HS-27A (cell line): ENCODE results near the gene METTL2B.

Experiments
- DNase-seq: peaks from one replicate; pipeline ENCODE4 v3.0.0-alpha.2; 2012; ENCODE audit warnings: low read depth, missing footprints

Gene METTL2B, protein sequence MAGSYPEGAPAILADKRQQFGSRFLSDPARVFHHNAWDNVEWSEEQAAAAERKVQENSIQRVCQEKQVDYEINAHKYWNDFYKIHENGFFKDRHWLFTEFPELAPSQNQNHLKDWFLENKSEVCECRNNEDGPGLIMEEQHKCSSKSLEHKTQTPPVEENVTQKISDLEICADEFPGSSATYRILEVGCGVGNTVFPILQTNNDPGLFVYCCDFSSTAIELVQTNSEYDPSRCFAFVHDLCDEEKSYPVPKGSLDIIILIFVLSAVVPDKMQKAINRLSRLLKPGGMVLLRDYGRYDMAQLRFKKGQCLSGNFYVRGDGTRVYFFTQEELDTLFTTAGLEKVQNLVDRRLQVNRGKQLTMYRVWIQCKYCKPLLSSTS

DNA sequence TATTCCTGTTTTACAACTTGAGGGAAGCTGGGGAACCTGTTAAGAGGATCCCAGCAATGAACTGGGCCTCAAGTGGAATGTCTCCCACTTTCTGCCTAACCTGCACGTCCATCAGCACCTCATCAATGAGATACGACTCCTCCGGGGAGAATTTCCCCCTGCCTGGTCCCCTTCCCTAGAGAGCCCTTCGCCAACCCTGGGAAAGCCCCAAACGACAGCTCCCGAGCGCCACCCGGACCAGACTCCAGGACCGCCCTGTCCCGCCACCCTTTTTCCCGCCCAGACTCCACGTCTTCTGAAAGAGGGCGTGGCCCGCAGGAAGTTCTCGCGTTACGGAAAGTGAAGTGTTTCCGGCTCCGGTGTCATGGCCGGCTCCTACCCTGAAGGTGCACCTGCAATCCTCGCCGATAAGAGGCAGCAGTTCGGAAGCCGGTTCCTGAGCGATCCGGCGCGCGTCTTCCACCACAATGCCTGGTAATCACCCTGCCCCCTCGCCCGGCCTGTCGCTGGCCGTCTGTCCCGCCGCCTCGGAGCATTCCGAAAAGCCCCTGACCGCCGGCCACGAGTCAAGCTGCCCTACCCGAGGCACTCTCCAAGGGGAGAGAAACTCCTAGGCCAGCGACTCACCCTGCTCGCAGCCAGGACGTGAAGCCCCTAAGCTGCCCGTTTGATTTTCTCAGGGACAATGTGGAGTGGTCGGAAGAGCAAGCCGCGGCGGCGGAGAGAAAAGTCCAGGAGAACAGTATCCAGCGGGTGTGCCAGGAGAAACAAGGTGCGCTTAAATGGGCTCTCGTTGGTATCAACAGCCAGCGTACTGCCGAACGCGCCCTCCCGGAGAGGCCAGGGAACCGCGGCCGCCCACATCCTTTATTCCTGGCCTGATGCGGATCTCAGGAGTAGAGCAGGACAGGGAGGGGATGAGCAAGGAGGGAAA, at the start of gene METTL2B:
Gene METTL2B (plus strand): TSS at position 347 of the 934 bp plus-strand sequence. CDS start 18 bp downstream, at position 365.
- peak; percentile 62 for DNase-seq

DNA sequence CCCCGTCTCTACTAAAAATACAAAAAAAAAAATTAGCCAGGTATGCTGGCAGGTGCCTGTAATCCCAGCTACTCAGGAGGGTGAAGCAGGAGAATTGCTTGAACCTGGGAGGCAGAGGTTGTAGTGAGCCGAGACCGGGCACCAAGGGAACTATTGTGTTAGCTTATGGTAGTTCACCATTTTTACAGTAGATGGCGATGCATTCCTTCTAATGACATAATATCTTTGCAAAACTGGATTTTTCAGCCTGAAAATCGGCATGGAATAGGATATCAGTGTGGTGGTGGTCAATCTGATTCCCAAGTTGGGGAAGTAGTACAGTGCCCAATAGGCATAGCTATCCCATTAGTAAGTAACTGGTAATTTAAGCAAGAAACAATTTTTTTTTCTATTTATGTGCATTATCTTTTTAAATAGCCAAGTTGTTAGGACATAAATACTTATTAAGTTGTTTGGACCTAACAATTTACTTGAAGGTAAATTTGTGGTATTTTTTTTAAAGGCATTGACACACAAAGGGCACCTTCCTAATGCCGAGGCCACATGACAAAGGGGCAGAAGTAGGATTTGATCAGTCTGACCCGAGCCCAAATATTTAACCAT, 49.2 kb upstream of the METTL2B start:
- no peak for DNase-seq

DNA sequence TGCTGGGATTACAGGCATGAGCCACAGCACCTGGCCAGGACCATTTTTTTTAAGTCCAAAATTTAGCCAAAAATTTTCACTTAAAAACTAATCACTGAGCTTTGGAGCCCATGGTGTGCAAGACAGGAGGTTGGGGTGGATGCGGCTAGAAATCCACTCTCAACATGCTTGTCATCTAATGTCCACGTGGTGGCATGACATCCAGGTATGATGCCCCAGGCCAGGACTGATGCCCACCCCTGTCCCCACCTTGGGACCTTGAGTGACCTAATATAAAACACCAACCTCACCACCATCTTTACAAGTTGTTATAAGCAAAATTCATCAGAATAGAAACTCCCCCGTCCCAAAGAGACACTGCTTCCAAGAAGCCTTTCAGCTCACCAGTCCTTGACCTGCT, 46.3 kb upstream of the METTL2B start:
- DNase-seq = no peak

DNA sequence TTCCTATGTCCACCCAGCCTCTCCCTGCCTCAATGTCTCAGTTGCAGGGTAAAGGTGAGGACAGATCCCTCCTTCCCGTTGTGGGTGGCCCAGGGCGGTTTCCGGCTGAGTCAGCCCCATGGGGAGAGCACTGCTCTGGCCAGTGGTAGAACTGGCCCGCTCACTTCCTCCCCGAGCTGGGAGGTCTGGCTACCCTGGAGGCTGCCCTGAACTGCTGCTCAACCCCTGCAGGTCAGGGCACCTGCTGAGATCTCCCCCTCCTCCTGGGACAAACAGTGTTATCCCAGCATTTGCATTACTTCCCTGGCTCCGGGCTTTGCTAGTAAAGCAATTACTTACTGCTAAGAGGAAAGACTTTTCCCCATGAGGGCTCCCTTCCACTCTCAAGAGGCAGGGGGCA, 45.3 kb upstream of the METTL2B start:
- DNase-seq = no peak

DNA sequence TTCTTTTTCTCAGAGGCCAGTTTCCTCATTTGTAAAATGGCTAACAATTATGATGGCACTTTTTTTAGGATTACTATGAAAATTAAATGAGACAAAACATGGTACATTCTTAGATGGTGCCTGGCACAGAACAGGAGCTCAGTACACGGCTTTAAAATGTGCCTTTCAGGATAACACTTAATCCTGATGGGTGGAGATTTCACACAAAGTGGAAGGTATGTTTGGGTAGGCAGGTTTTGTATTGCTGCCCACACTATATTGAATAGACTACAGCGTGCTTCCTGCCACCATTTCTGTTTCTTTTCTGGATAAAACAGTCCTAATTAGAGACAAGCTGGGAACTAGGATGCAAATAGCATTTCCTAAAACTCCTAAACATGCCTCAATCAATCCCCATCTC, 44.8 kb upstream of the METTL2B start:
- DNase-seq = no peak

DNA sequence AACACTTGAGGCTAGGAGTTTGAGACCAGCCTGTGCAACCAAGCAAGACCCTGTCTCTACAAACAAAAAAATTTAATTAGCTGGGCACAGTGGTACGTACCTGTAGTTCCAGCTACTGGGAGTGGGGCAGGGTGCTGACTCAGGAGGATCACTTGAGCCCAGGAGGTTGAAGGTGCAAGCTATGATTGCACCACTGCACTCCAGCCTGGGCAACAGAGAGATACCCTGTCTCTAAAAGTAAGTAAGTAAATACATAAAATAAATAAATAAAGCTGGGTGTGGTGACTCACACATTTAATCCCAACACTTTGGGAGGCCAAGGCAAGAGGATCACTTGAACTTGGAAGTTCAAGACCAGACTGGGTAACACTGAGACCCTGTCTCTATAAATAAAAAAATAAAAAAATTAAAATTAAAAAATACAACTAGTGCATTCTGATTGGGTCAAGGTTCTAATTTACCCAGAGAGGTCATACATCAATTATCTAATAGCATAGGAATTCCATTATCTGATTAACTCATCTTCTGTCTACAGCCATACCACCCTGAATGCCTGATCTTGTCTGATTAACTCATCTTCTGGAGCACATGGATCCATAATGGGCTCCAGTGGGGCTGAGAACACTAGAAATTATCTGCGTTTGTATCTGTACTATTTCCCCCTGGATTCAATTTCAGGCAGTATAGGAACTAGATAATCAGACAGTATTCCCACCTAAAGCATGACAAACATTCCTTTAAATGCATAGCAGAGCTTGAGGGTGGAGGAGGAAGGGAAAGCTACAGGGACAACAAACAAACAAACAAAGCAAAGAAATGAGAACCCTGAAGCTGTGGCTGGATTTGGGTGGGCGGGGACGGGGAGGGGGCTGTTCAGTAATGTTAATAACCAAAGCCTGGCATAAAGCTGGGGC, 41.9 kb upstream of the METTL2B start:
- no peak for DNase-seq

DNA sequence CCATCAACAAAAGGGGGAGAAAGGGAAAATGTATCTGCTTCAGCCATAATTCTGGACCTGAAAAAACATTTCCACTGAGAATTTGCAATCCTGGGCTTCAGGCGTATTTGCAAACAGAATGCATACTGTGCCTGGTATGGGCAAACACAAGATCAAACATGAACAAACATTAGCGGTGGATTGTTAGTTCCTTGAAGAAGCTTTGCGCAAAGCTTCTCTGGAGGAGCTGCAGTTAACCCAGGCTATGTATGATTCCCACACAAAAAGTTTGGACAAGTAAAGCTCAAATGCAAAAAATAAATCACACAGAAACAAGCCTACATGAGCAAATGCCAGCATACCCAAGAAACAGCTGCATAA, 41.2 kb upstream of the METTL2B start:
- no peak for DNase-seq

DNA sequence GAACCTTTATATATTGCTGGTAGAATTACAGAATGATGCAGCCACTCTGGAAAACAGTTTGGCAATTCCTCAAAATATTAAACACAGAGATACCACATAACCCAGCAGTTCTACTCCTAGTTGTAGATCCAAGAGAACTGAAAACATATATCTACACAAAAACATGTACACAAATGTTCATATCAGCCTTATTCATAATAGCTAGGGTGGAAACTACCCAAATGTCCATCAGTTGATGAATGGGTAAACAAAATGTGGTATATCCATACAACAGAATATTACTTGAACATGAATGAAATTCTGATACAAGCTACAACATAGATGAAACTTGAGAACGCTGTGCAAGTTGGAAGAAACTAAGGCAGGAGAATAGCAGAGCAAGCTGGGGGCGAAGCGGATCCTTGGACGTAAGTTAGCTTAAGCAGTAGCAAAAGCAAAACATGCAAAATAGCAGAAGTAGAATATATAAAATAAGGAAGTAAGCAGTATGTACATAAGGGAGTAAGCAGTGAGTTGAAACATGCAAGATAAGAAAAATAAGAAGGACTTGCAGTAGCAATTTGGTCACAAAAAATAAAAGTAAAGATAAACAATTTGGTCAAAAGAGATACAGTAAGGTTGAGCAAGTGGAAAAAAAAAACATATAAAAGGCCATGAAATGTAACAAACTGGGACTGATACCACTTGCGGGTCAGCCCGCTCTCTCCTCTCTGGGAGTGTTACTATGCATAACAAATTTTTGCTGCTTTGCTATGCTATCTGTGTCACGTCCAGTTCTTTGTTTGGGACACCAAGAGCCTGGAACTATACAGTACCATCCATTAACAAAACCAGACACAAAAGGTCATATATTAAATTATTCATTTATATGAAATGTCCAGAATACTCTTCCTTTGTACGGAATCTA, 38.9 kb upstream of the METTL2B start:
- no peak for DNase-seq

DNA sequence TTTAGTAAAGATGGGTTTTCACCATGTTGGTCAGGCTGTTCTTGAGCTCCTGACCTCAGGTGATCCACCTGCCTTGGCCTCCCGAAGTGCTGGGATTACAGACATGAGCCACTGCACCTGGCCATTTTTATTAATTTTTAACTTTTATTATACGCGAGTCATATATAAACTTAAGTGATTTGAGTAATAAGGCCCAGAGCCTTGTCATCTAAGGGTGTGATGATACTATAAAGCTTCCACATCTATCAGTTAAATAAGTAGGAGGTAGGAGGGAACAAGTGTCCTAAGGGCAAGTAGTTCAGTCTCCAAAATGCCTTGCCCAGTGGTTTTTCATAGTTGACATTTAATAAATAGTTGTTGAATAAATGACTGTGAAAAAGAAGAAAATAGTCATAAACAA, 34.2 kb upstream of the METTL2B start:
- no peak for DNase-seq

DNA sequence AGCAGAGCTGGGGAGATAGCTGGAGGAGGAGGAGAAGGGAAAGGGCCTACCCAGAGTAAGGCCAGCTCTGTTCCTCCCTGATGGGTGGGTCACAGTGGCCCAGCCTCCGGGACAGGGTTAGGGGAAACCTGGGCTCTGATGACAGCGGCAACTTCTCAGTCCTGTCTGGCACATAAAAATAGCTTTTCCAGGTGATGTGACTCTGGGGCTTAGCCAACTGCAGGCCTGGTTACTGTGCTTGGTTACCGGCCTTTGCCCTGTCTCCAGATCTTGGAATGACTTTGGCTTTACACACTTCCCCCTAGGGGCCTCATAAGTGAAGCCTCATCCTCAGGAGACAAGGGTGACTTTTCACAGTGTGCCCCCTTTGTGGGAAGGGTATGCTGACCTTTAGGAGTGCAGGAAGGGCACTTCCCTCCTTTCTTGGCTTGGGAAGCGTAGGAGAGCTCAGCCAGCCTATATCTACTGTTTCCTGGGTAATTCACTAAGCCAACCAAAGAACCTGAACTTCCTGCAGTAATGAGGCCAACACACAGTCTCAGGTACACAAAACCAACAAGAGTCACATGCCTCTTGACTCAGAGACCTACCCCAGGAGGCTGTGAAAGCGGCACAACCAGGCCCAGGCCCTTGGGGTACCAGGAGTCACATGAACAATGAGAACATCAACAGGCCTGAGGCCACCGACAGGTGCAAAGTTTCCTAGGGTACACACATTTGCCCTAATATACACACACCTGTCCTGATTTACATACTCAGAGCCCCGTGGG, 32.5 kb upstream of the METTL2B start:
- no peak for DNase-seq

DNA sequence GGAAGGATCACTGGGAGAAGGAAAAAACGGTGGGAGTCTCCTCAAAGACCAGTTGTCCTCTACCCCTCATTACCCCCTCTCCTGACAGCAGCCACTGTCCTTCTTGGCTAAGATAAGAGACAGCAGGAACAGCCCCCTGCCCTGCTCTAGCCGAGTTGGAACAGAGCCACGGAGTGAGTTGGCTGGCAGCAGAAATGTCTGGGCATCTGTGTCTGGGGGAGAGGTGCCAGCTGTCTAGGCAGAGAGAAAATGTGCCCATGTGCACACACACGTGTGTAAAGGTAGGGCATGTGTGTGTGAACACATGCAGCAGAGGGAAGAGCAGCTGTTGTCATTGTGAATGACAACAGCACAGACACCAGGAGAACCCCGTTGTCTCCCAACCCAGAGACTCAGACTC, 30.2 kb upstream of the METTL2B start:
- no peak for DNase-seq

DNA sequence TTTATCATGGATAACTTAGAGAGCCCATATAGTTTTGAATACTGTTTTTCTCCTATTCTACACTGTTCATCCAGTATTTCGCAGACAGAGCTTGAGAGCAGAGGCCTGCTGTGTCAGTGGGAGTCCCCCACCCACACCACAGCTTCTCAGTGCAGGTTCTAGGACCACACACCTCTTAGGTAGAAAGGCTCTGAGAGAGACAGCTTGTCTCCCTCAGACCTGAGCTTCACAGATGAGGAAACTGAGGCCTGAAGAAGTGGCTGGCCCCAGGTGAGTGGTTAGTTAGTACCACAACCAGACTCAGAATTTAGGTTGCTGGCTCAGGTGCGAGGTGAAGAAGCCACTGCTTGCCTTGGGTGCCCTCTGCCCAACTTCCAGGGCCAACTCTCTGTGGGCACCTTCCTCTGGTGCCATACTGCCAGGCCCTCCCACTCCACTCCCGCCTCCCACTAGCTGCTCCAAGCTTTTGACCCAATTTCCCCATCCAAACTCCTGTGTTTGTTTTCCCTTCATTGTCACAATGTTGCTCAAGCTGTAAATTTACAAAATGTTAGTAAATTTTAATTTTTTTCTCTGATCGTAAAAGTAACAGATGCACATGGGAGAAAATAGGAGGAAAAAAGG, 28.5 kb upstream of the METTL2B start:
- no peak for DNase-seq

DNA sequence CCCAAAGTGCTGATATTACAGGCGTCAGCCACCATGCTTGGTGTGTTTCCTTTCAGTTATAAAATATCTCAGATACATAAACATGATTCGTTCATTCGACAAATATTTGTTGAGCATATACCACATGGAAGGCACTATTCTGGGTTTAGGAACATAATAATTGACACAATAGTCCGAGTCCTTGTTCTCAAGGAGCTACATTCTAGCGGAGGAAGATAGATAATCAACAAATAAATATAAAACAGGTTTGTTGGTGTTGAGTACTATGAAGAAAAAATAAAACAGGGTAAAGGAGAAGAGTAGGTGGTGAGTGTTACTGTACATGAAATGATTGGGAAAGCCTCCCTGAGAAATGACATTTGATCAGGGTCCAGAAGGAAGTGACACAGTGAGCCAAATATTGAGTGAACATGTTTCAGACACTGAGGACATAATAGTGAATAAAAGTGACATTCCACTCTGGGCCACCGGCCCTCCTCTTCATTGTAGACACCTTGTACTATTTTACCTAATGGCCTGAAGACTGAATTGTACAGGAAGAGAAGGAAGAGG, 27.7 kb upstream of the METTL2B start:
- DNase-seq = no peak

DNA sequence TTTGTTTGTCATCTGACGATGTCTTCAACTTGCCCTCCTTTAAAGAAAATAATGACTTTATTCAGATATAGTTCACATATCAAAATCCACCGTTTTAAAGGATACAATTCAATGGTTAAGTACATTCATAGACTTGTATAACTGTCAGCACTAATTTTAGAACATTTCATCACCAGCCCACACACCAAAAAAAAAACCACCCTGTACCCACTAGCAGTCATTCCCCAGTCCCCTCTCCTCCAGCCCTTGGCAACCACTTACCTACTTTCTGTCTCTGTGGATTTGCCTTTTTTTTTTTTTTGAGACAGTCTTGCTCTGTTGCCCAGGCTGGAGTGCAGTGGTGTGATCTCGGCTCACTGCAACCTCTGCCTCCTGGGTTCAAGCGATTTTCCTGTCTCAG, 26.1 kb upstream of the METTL2B start:
- DNase-seq = no peak

DNA sequence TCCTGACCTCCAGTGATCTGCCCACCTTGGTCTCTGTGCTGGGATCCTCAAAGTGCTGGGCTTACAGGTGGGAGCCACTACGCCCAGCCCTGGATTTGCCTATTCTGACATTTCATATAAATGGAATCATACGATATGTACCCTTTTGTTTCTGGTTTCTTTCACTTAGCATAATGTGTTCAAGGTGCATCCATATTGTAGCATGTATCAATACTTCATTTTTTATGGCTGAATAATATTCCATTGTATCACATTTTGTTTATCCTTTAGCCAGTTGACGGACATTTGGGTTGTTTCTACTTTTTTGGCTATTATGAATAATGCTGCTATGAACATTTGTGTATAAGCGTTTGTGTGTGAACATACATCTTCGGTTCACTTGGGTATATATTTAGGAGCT, 25.6 kb upstream of the METTL2B start:
- DNase-seq = no peak

DNA sequence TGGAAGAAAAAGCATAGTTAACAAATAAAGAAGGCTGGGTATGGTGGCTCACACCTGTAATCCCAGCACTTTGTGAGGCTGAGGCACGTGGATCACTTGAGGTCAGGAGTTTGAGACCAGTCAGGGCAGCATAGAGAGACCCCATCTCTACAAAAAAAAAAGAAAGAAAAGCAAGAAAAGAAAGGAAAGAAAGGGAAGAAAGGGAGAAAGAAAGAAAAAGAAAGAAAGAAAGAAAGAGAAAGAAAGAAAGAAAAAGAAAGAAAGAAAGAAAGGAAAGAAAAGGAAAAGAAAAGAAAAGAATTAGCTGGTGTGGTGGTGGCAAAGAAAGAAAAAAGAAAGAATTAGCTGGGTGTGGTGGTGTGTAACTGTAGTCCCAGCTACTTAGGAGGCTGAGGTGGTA, 24.0 kb upstream of the METTL2B start:
- no peak for DNase-seq

DNA sequence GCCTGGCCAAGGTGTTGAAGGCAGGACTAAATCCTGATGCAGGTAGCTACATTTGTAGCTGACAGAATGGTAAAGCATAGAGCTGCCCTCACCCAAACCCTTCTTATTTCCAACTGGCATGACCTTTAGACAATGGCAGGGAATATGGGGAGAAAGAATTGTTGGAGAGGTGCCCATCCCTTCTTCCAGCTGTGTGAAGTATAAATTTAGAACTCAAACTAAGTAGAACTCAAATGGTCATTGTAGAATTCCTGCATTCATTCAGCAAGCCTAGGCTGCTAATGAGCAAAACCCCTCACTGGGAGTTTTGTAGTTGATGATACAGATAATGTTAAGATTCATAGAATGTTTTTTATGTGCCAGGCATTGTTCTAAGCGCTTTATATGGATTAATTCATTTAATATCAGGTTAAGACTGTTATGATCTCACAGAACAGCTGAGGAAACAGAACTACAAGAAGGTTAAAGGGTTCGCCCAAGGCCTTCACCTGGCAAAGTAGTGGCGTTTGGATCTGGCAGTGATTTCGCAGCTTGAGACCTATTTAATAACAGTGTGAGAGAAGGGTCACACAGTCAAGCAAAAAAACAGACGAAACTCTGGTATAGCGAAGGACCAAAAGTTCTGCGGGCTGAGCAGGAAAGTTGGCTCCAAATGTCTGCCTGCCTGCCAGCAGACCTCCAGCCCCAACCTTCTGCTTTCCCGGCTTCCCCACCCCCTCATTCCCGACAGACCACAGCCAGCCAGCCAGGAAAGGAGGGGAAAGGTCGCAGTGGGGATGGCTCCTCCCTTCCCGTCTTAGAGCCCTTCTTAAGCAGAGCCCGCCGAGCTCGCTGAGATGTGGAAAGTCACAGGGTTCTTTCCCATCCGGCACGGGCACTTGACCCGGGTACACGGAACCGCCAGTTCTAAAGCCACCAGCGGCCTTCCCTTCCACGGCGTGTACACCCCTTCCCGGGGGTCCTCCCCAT, 22.4 kb upstream of the METTL2B start:
- DNase-seq = no peak
